ENCODE results near the gene HBEGF.

- TF ChIP-seq, protein P1, sequence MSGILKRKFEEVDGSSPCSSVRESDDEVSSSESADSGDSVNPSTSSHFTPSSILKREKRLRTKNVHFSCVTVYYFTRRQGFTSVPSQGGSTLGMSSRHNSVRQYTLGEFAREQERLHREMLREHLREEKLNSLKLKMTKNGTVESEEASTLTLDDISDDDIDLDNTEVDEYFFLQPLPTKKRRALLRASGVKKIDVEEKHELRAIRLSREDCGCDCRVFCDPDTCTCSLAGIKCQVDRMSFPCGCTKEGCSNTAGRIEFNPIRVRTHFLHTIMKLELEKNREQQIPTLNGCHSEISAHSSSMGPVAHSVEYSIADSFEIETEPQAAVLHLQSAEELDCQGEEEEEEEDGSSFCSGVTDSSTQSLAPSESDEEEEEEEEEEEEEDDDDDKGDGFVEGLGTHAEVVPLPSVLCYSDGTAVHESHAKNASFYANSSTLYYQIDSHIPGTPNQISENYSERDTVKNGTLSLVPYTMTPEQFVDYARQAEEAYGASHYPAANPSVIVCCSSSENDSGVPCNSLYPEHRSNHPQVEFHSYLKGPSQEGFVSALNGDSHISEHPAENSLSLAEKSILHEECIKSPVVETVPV (CRISPR knock-in tag; IDR thresholded peaks at IDR 0.05): no peak
- TF ChIP-seq OSR1 (CRISPR knock-in tag; IDR thresholded peaks at IDR 0.05): no peak
- TF ChIP-seq ZNF8 (CRISPR knock-in tag; IDR thresholded peaks at IDR 0.05): no peak
- no peak for TF ChIP-seq SNAI2 (CRISPR knock-in tag; IDR thresholded peaks at IDR 0.05)
- TF ChIP-seq ZFP30 (CRISPR knock-in tag; IDR thresholded peaks at IDR 0.05): no peak
- no peak for TF ChIP-seq ZC3H10 (CRISPR knock-in tag; IDR thresholded peaks at IDR 0.05)
- no peak for TF ChIP-seq ESRRG (CRISPR knock-in tag; IDR thresholded peaks at IDR 0.05)
- no peak for TF ChIP-seq PPARA (CRISPR knock-in tag; IDR thresholded peaks at IDR 0.05; ENCODE audit: borderline replicate concordance)
- TF ChIP-seq ARNTL (CRISPR knock-in tag; IDR thresholded peaks at IDR 0.05; ENCODE audit: borderline replicate concordance, low read depth): no peak
- TF ChIP-seq, protein P2, sequence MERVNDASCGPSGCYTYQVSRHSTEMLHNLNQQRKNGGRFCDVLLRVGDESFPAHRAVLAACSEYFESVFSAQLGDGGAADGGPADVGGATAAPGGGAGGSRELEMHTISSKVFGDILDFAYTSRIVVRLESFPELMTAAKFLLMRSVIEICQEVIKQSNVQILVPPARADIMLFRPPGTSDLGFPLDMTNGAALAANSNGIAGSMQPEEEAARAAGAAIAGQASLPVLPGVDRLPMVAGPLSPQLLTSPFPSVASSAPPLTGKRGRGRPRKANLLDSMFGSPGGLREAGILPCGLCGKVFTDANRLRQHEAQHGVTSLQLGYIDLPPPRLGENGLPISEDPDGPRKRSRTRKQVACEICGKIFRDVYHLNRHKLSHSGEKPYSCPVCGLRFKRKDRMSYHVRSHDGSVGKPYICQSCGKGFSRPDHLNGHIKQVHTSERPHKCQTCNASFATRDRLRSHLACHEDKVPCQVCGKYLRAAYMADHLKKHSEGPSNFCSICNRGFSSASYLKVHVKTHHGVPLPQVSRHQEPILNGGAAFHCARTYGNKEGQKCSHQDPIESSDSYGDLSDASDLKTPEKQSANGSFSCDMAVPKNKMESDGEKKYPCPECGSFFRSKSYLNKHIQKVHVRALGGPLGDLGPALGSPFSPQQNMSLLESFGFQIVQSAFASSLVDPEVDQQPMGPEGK (CRISPR knock-in tag; IDR thresholded peaks at IDR 0.05; ENCODE audit: borderline replicate concordance): no peak
- TF ChIP-seq, protein P3, sequence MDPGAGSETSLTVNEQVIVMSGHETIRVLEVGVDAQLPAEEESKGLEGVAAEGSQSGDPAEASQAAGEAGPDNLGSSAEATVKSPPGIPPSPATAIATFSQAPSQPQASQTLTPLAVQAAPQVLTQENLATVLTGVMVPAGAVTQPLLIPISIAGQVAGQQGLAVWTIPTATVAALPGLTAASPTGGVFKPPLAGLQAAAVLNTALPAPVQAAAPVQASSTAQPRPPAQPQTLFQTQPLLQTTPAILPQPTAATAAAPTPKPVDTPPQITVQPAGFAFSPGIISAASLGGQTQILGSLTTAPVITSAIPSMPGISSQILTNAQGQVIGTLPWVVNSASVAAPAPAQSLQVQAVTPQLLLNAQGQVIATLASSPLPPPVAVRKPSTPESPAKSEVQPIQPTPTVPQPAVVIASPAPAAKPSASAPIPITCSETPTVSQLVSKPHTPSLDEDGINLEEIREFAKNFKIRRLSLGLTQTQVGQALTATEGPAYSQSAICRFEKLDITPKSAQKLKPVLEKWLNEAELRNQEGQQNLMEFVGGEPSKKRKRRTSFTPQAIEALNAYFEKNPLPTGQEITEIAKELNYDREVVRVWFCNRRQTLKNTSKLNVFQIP (CRISPR knock-in tag; IDR thresholded peaks at IDR 0.05; ENCODE audit: borderline replicate concordance, low read depth): no peak
- no peak for TF ChIP-seq CSDC2 (CRISPR knock-in tag; IDR thresholded peaks at IDR 0.05)
- no peak for TF ChIP-seq ZFP3 (CRISPR knock-in tag; IDR thresholded peaks at IDR 0.05)
- TF ChIP-seq RARB (CRISPR knock-in tag; IDR thresholded peaks at IDR 0.05): no peak
Observed at GRCh38 chr5:140388052-140388451, 41.6 kb upstream of the HBEGF start.
